OCI-LY3 (cell line): ENCODE results near the gene ITPR3.

Experiments used
- H2AFZ ChIP-seq: fragments of 200-600, 300-600 bp; shearing (Covaris generic); 2 replicates; pipeline ENCODE4 v1.6.0; 2014; ENCODE audit warnings: antibody characterized with exemption, low read depth, low read length
- H3K27ac ChIP-seq: fragments of 200-600, 300-600 bp; sonication (generic); 2 replicates; pipeline ENCODE4 v1.5.1; 2014; ENCODE audit warnings: mild to moderate bottlenecking, low read length, moderate library complexity, mixed read lengths
- H3K27me3 ChIP-seq: fragments of 200-600, 300-600 bp; sonication (generic); 2 replicates; pipeline ENCODE4 v1.6.1; 2014; ENCODE audit warnings: low read depth, low read length, mixed read lengths
- H3K36me3 ChIP-seq: fragments of 200-600, 300-600 bp; sonication (generic); replicated peaks from 2 replicates; pipeline ENCODE3; 2014; ENCODE audit warnings: low read depth, low read length, mixed read lengths
- H3K4me1 ChIP-seq: fragments of 300-600, 200-600 bp; sonication (generic); 2 replicates; pipeline ENCODE4 v1.6.1; 2014; ENCODE audit warnings: low read length, mixed read lengths
- H3K4me2 ChIP-seq: fragments of 200-600, 300-600 bp; sonication (generic); 2 replicates; pipeline ENCODE4 v1.6.1; 2014; ENCODE audit warnings: low read length, mixed read lengths
- H3K4me3 ChIP-seq: fragments of 300-600, 200-600 bp; sonication (generic); 2 replicates; pipeline ENCODE4 v1.5.1; 2014; ENCODE audit warnings: antibody characterized with exemption, mild to moderate bottlenecking, low read length, moderate library complexity
- H3K79me2 ChIP-seq: fragments of 300-600, 200-600 bp; shearing (Covaris generic); 2 replicates; pipeline ENCODE4 v1.6.1; 2014; ENCODE audit warnings: mild to moderate bottlenecking, low read length, mixed read lengths
- H3K9ac ChIP-seq: fragments of 300-600, 200-600 bp; shearing (Covaris generic); 2 replicates; pipeline ENCODE4 v1.6.0; 2014; ENCODE audit warnings: mild to moderate bottlenecking, low read length, moderate library complexity
- H3K9me3 ChIP-seq: fragments of 200-600, 300-600 bp; shearing (Covaris generic); 2 replicates; pipeline ENCODE4 v1.6.1; 2014; ENCODE audit warnings: low read length, mixed read lengths; ENCODE audit not compliant: insufficient read depth
- H4K20me1 ChIP-seq: fragments of 200-600, 300-600 bp; sonication (generic); 2 replicates; pipeline ENCODE4 v1.6.1; 2016; ENCODE audit warnings: low read length, mixed read lengths; ENCODE audit not compliant: insufficient read depth
- CTCF ChIP-seq: fragments of 200-600, 300-600 bp; sonication (generic); IDR thresholded peaks from 2 replicates; pipeline ENCODE4 v1.5.1; 2014; ENCODE audit warnings: antibody characterized with exemption, low read length, low read depth
- EZH2phosphoT487 ChIP-seq: fragments of 200-600 bp; shearing (Covaris generic); IDR thresholded peaks from 2 replicates; pipeline ENCODE4 v1.6.1; 2018; ENCODE audit warnings: antibody characterized with exemption, mixed run types, low read depth

ITPR3 gene

GRCh38 chr6:33682341-33682740, 61.2 kb downstream of the ITPR3 start:
- H3K27ac ChIP-seq: no peak overlapping the region
- no peaks in the 10 kb centered on the region for H3K4me1 ChIP-seq
- H3K36me3 ChIP-seq: peaks cover 3% of the 10 kb centered on the region
- H3K9ac ChIP-seq: no peak overlapping the region
- no peak overlapping the region for H3K4me3 ChIP-seq
- H4K20me1 ChIP-seq: no peaks in the 10 kb centered on the region
- H3K79me2 ChIP-seq: no peaks in the 10 kb centered on the region
- TF ChIP-seq CTCF: no peak
- no peak for TF ChIP-seq EZH2phosphoT487
- no peaks in the 10 kb centered on the region for H3K27me3 ChIP-seq
- no peak overlapping the region for H3K4me2 ChIP-seq
- H2AFZ ChIP-seq: no peak overlapping the region
- H3K9me3 ChIP-seq: no peaks in the 10 kb centered on the region

GRCh38 chr6:33683051-33683571, 62.0 kb downstream of the ITPR3 start:
- Histone ChIP-seq H3K9me3 (no peaks in the 10 kb centered on the region), H4K20me1 (no peaks in the 10 kb centered on the region), H3K4me3 (no peak overlapping the region), H3K36me3 (peaks cover 3% of the 10 kb centered on the region), H3K4me1 (no peaks in the 10 kb centered on the region), H3K27ac (no peak overlapping the region), H3K4me2 (no peak overlapping the region), H3K27me3 (no peaks in the 10 kb centered on the region), H3K79me2 (no peaks in the 10 kb centered on the region), H2AFZ (no peak overlapping the region), H3K9ac (no peak overlapping the region)
- no peak for TF ChIP-seq CTCF
- TF ChIP-seq EZH2phosphoT487: no peak

- no peak overlapping the region for H3K4me3 ChIP-seq
- H3K9me3 ChIP-seq: no peaks in the 10 kb centered on the region
- no peak overlapping the region for H3K27ac ChIP-seq
- no peak overlapping the region for H3K9ac ChIP-seq
- H3K36me3 ChIP-seq: peaks cover 3% of the 10 kb centered on the region
- no peaks in the 10 kb centered on the region for H3K79me2 ChIP-seq
- H3K27me3 ChIP-seq: no peaks in the 10 kb centered on the region
- no peaks in the 10 kb centered on the region for H4K20me1 ChIP-seq
- H3K4me2 ChIP-seq: no peak overlapping the region
- H2AFZ ChIP-seq: no peak overlapping the region
- no peaks in the 10 kb centered on the region for H3K4me1 ChIP-seq
- TF ChIP-seq EZH2phosphoT487 (no peak), CTCF (no peak)
Observed at GRCh38 chr6:33683576-33684427, 62.7 kb downstream of the ITPR3 start.

GRCh38 chr6:33684428-33684896, 63.3 kb downstream of the ITPR3 start:
- H3K27me3 ChIP-seq: no peaks in the 10 kb centered on the region
- H3K4me3 ChIP-seq: no peak overlapping the region
- H3K27ac ChIP-seq: no peak overlapping the region
- H2AFZ ChIP-seq: no peak overlapping the region
- H4K20me1 ChIP-seq: no peaks in the 10 kb centered on the region
- no peak overlapping the region for H3K9ac ChIP-seq
- no peaks in the 10 kb centered on the region for H3K9me3 ChIP-seq
- no peak for TF ChIP-seq CTCF
- no peak for TF ChIP-seq EZH2phosphoT487
- H3K4me2 ChIP-seq: no peak overlapping the region
- H3K4me1 ChIP-seq: no peaks in the 10 kb centered on the region
- no peaks in the 10 kb centered on the region for H3K79me2 ChIP-seq
- peaks cover 3% of the 10 kb centered on the region for H3K36me3 ChIP-seq
